COLO668 (cell line): ENCODE results near the gene NTMT1.

Experiments
- DNase-seq: peaks from one replicate; lab custom pipeline; 2025; ENCODE audit not compliant: unreplicated experiment; lab: John Stamatoyannopoulos, UW

Gene NTMT1

GRCh38 chr9:129596541-129597331 lies 29.2 kb upstream of the NTMT1 start:
- no peak for DNase-seq

- peak; percentile 9 for DNase-seq
These were observed 28.4 kb upstream of the NTMT1 start for GRCh38 chr9:129597355-129598088.

GRCh38 chr9:129598089-129598596 lies 27.8 kb upstream of the NTMT1 start:
- DNase-seq: no peak

GRCh38 chr9:129601082-129601674 lies 24.8 kb upstream of the NTMT1 start:
- DNase-seq: no peak

- no peak for DNase-seq
These were observed 23.2 kb upstream of the NTMT1 start for GRCh38 chr9:129602598-129603415.

- no peak for DNase-seq
These were observed 21.8 kb upstream of the NTMT1 start for GRCh38 chr9:129604056-129604765.

- no peak for DNase-seq
These were observed 21.2 kb upstream of the NTMT1 start for GRCh38 chr9:129604766-129605163.

- no peak for DNase-seq
These were observed 19.6 kb upstream of the NTMT1 start for GRCh38 chr9:129606161-129607026.

- DNase-seq: no peak
These were observed 19.0 kb upstream of the NTMT1 start for GRCh38 chr9:129607027-129607387.

- no peak for DNase-seq
These were observed 17.1 kb upstream of the NTMT1 start for GRCh38 chr9:129608561-129609481.

GRCh38 chr9:129609486-129610212 lies 16.3 kb upstream of the NTMT1 start:
- no peak for DNase-seq

GRCh38 chr9:129610213-129610472 lies 15.8 kb upstream of the NTMT1 start:
- DNase-seq: no peak

GRCh38 chr9:129610473-129611306 lies 15.3 kb upstream of the NTMT1 start:
- peak; percentile 48 for DNase-seq

- DNase-seq: no peak
These were observed 14.6 kb upstream of the NTMT1 start for GRCh38 chr9:129611307-129611800.

GRCh38 chr9:129612123-129612522 lies 13.8 kb upstream of the NTMT1 start:
- no peak for DNase-seq

- no peak for DNase-seq
These were observed 13.0 kb upstream of the NTMT1 start for GRCh38 chr9:129612815-129613519.
